Ramos (cell line): ENCODE data around the gene RB1.

Source experiments
- in situ Hi-C: fragments of 300-500 bp; cut with MboI; formaldehyde crosslinking; loops from one replicate; pipeline ENCODE4 v1.14.3; 2022; ENCODE audit warnings: low sequenced_read_pairs; ENCODE audit not compliant: unreplicated experiment

Gene RB1

DNA sequence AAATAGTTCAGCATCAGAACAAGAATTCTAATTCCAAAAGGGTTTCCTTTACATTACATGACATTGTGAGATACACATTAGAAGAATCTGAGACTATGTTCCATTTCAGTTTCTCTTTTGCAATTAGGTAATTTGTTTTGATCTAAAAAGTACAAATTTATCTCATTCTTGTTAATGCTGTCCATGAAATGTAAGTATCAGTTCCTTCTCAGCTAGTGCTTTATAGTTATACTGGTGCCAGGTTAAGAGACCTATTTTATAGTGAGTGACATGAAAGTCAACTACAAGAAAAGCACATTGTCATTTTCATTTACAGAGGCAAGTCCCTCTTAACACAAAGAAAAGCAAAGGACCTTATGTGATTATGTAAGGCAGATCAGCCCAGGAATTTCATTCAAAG, 185.4 kb downstream of the RB1 start:
- in situ Hi-C loops = no loop called here

- in situ Hi-C loops = no loop called here
Measured at GRCh38 chr13:48489666-48490065, 186.1 kb downstream of the RB1 start.

DNA sequence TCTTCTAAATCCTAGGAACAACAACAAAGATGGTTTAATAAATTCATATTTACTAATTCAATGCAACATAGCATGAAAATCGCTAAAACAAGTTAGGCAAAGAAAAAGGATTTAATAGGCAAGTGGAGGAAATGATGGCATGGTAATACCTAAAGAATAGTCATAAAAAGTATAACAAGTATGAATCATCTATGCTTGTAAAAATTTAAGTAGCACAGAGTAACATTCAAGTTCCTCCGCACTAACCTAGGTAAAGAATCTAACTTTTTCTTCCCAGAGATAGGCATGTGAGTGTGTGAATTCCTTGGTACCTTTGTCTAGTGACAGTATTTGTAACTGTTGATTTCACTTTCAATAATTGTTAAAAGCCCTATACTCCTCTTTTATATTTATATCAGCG, 186.7 kb downstream of the RB1 start:
- in situ Hi-C loops = no loop called here

DNA sequence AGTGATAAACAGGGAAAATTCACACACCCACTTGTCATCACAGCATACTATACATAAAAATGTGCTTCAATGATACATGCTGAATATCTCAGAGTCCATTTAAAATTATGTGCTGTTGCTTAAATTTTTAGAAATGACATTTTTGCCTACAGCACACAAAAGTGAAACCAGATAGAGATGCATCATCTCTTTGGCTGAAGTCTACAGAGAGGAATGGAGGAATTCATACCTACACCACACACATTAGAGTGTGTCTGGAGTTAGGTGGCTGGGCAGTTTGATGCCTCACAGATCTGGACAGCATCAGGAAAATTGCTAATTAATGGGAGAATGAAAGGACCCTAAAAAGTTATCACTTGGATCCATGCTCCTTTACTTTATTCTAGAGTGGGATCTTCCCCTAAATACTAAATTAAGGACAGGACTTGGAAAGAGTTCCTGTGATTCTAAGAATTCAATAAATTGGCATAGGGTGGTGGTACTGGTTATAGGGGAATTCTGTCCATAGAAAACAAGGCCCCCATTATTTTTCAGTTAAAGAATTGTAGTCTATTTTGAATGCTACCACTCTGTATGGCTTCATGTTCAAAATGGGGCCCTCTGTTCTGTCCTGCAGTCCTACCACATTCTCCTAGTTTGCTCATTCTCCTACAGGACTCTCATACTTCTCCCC, 188.0 kb downstream of the RB1 start:
- in situ Hi-C loops = no loop called here

DNA sequence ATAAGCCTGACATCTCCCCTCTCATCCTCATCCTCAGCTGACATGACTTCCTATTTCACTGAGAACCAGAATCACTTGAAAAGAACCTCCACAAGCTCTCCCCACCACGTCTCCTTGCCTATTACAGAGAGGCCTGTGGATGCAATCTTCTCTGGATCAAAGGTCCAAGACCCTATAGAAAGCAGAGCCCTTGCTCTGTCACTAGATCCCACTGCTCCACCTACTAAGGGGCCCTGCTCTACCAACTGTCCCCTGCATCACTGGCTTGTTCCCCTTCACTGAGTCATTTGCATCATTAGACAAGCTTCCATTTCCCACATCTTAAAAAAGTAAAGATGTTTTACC, 188.5 kb downstream of the RB1 start:
- in situ Hi-C loops = no loop called here

DNA sequence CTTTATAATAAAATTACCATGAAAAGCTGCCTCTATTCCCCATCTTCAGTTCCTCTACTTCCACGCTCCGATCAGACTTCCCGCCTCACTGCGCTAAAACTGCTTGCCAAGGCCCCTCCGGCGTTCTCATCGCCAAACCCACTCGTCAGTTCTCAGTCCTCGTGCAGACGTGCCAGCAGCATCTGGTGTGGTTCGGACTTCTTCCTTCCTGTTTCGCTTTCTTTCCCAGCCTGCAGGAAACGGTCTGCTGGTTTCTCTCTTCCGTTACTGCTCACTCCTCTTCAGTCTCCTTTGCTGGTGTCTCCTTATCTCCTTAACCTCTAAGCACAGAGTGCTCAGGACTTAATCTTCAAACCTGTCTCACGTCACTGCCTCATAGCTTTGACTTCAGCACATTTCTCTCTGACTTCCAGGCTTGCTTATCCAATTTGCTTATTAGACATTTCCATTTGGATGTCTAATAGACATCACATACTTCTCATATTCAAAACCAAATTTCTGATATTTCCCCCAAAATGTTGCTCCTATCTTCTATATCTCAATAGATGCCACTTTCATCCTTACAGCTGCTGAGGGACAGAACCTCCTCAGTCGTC, 189.0 kb downstream of the RB1 start:
- in situ Hi-C loops = no loop called here

- in situ Hi-C loops = no loop called here
Measured at GRCh38 chr13:48493066-48493765, 189.7 kb downstream of the RB1 start.

DNA sequence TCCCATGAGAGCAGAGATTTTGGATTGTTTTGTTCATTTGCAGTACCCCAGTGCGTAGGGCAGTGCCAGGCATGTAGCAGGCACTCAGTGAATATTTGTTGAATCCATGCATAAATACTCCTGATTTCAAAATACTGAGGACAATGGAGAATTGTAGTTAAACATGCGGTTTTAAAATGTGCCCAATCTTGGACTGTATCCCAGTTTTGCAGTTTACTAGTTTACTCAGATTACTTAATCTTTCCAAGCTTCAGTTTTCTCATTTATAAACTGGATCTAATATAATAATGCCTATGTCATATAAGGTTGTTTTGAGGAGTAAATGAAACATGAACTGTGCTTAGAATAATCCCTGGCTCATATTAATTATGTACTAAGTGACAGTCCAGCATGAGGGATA, 190.3 kb downstream of the RB1 start:
- in situ Hi-C loops = no loop called here

- in situ Hi-C loops = no loop called here
Measured at GRCh38 chr13:48494874-48495273, 191.3 kb downstream of the RB1 start.

DNA sequence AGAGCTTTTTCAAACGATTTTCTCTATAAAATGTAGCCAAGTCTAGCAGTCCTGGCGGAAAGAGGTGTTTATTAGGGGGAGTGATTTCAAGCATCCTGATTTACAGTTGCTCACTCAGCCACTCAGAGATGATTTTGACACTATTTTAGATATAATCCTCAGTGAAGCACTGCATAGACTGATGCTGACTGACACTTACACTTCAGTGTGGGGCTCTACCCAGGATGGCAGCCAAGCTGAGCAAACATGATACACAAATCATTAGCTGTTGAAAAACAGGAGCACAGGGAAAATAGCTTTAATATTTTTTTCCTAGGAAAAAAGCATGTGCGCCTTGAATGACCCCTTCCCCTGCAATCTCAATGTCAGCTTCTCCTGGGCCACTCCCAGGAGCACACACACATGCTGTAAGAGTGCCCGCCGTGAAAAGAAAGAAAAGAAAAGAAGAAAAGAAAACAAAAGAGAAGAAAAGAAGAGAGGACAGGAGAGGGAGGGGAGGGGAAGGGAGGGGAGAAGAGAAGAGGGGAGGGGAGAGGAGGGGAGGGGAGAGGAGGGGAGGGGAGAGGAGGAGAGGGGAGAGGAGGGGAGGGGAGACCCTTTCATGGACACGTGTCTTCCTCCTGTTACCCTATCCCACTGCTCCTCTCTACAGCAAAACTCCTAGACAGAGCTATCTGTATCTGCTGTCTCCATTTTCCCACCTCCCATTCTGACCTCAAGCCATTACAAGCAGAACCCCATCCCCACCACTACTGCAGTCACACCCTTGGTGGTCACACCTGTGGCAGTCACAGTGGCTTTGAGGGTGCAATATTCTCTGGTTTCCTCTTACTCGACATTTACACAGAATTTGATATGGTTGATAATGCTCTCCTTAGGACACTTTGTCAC, 193.0 kb downstream of the RB1 start:
- in situ Hi-C loops = no loop called here

DNA sequence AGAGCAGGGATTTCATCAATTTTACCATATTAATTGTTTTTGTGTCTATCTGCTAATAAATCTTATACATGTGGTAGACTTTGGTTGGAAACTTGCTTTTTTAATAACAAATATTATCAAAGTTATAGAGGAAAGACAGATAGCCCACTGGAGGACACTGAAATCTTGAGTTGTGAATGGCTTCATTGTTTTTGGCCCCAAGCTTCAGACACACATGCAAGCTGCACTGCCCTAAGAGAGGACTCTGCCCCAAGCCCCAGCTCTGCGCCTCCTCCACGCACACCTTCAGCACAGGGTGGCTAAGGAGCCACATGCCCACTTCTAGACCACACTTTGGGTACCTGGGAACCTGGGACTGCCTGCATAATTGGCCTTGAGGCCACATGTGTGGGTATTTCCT, 194.1 kb downstream of the RB1 start:
- in situ Hi-C loops = no loop called here

DNA sequence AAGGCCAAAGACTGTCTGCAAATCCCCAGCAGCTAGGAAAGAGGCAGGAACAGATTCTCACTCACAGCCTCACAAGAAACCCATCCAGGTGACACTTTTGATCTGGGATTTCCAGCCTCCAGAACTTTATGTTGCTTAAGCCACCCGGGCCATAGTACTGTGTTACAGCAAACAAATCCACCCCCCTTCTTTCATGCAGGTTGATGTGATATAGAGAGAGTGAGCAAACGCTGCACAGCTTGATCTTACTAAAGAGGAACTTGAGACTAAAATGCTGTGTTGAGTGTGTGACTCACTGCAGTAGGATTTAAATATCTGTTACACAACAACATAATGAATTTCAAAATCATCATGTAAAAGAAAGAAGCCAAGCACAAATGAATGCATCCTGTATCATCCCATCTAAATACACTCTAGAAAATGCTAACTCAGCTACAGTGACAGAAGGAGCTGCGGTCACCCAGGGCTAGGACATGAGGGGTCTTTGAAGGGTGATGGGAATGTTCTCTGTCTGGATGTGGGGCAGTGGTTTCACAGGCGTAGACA, 197.2 kb downstream of the RB1 start:
- in situ Hi-C loops = no loop called here

DNA sequence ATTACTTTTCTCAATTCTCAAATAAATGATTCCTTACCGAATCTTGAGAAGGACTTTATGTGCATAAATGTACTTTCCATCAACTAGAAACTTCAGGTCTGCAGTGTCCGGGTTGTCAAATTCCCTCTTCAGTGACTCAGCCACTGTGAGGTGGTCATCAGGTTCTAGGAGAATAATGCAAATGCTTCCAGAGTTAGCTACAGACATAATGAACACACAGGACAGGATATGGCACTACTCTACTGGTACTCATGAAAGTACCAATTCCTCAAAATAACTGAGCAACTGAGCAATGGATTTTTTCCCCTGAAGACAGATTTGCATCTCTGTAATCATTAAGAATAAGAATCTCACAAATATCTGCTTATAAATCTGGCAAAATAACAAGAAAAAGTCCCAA, 198.2 kb downstream of the RB1 start:
- in situ Hi-C loops = no loop called here

DNA sequence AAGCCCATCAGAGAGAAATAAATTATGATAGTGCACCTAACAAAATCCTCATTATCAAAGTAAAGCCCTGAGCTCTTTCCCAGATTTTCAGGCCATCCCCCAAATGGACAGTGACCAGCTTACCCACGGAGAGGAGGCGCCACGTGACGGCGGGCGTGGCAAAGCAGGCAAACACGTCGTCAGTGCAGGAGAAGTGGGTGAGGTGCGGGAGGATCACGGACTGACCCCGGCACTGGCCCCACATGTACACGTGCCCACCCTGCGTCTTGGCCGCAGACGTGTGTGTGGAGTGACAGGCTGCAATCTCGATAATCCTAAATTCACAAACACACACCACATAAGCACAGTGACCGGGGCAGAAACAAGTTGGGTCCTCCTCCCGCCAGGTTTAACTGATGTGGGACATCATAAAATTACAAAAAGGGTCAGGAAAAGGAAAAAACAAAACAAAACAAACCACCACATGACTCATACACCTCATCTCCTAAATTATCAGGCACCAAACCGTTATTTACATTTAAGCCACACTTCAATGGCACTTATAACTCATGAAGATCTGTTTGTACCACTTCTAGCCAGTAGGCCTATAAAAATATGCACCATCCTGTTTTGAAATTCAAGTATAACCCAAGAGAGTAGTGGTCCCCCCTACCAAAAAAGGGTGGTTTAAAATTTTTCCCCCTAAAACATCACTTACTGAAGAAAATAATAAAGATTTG, 199.2 kb downstream of the RB1 start:
- in situ Hi-C loops = no loop called here

DNA sequence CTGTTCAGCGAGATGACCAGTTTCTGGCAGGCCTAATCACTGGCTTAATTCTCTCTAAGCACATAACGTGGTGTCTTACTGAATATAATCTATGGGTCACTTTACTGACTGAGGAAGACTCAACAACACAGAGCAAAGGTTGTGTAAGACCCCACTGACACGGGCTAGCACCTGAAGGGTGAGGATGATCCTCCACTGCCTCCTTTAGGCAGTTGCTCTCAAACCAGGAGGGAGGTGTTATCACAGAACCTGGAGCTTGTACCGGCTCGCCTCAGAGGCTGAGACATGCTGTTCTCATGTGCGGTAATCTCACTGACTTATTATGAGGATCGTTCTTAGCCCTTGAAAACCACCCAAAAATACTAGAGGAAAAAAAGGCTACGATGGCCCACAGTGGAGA, 201.1 kb downstream of the RB1 start:
- in situ Hi-C loops = no loop called here

- in situ Hi-C loops = no loop called here
Measured at GRCh38 chr13:48505012-48505411, 201.5 kb downstream of the RB1 start.

- in situ Hi-C loops = no loop called here
Measured at GRCh38 chr13:48505597-48506091, 202.1 kb downstream of the RB1 start.

GRCh38 chr13:48506092-48506701, 202.6 kb downstream of the RB1 start:
- in situ Hi-C loops = no loop called here

- in situ Hi-C loops = no loop called here
Measured at GRCh38 chr13:48507021-48507420, 203.5 kb downstream of the RB1 start.
